Fibroblast of villous mesenchyme (primary cell): ENCODE data around the gene ATPAF1. TPM values are rescaled to one million over a fixed set of nuclear protein-coding genes. Genes with fewer than 3 reads are reported as not detected.
A peak's percentile ranks its signal among the peaks of the same experiment; 100 is the strongest.

Experiments
- DNase-seq: peaks from one replicate; pipeline ENCODE4 v3.0.0-alpha.2; 2010; ENCODE audit warnings: low read depth
- H3K4me3 ChIP-seq: 2 replicates; pipeline ENCODE4 v1.5.1; 2011; ENCODE audit warnings: low read depth, mild to moderate bottlenecking, low read length
- CTCF ChIP-seq: IDR thresholded peaks from 2 replicates; pipeline ENCODE4 v1.5.1; 2012; ENCODE audit warnings: low read depth, mild to moderate bottlenecking, low read length; ENCODE audit not compliant: insufficient read depth
- total RNA-seq: library from RNA; depleted of rRNA; stranded (reverse); fragments of >200 nt; gene quantifications from 2 replicates; pipeline ENCODE4 v1.2.3, GENCODE V29; 2012

The ATPAF1 gene
- total RNA-seq, 1 donor = 66.1 TPM

DNA sequence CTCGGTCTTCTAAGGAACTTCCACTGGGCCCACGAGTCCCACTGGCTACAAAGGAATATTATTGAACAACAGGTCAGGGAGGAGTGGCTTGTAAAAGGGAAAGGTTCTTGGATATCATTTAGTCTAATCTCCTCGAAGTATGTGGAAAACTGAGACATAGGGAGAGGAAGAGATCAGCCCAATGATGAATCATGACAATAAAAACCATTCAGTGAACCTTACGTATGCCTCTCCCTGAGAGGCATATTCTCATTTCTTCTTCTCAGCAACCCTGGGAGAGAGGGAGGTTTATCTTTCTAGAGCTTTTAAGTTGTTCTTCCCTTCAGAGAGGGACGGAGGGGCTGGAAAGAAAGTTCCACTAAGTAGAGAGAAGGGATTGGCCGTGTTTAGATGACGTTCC is 46.2 kb downstream of the ATPAF1 start:
- DNase-seq = peak; percentile 53
- no peak overlapping the region for H3K4me3 ChIP-seq
- TF ChIP-seq CTCF = no peak

GRCh38 chr1:46619656-46620258 is 48.4 kb downstream of the ATPAF1 start:
- DNase-seq = no peak
- no peak for TF ChIP-seq CTCF
- H3K4me3 ChIP-seq = no peak overlapping the region

GRCh38 chr1:46618754-46619415 is 49.3 kb downstream of the ATPAF1 start:
- no peak for DNase-seq
- TF ChIP-seq CTCF = no peak
- H3K4me3 ChIP-seq = no peak overlapping the region

- no peak for DNase-seq
- TF ChIP-seq CTCF = no peak
- H3K4me3 ChIP-seq = no peak overlapping the region
Observed at GRCh38 chr1:46617833-46618232, 50.3 kb downstream of the ATPAF1 start.

DNA sequence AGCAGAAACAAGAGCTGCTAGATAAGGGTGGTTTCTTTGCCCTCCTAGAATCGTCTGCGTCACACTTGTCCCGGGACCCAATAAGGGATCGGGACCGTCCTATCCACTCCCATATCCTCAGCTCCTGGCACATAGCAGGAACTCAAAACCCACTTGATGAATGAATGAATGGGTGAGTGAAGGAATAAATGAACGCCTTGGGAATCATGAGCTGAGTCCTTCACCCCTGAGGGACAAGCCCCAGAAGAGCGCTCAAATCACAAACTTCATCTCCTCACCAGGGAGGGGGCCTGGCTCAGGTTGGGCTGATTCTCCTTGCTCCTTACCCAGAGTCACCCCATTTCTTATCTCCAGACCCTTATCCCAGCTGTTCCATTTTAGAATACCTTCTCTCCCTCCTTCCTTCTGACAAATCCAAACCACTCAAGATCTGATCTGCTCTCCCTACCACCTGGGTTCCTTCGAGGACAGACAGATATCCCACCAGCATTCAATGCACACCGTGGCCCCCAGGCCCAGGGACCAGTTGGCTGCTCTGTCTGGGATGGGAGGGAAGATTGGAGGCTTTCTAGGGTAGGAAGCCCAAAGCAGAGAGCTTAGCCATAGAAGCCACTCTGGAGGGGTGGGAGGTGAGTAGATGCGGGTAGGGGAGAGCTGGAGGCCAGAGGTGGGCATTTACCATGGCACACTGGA is 50.9 kb downstream of the ATPAF1 start:
- no peak for DNase-seq
- peak overlapping the region; percentile 75 for H3K4me3 ChIP-seq
- no peak for TF ChIP-seq CTCF

DNA sequence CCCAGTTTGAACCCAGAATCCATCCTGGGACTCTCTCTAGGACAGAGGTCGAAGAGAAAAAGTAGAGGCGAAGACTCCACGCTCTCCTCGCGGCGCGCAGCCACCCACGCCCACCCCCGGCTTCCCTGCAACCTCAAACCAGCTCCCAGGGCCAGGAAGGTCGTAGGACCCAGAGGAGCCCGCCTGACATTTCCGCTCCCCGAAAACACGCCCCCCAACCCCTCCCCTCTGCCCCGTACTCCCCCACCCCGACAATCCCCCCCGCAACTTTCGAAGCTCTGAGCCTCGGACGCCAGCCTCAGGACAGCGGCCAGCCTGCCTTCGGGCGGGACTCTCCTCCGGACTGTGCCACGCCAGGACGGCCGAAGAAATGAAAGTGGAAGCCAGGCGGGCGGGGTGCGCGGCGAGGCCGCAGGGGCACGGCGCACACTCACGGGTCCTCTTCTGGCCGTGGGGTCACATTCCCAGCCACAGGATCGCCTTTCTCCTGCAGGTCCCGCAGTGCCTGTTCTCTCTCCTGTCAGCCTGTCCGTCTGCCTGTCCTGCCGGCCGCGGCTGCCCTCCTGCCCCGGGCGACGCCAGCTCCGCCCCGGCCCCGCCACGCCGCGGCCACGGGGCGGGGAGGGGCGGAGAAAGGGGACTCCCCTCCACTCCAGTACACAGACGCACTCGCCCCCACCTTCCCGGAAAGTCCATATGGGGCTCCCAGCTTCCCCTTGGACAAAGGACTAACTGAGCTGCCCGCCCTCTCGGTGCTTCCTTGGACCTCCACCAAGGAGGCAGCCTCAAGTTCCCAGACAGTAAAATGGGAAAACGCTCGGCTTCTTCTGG is 51.7 kb downstream of the ATPAF1 start, which contains the start of gene MOB3C:
Gene MOB3C, minus strand, starts transcription at position 535 of the 831 bp plus-strand sequence. CDS start 3,490 bp downstream, outside the sequence.
- H3K4me3 ChIP-seq = peak within 1 kb of the TSS; percentile 75
- no peak for TF ChIP-seq CTCF
- peak; percentile 84 for DNase-seq
